Iris pigment epithelial cell (primary cell): Measurements from ENCODE around the gene SPG7.
A peak's percentile ranks its signal among the peaks of the same experiment; 100 is the strongest.
"Not testable (repeated sequence)": the region's sequence is repeated elsewhere in the genome, so short reads cannot be mapped to it uniquely, and the experiment has no call there.

Experiments
- DNase-seq: peaks from one replicate; pipeline ENCODE4 v3.0.0-alpha.2; 2011; ENCODE audit warnings: low read depth

SPG7 gene

GRCh38 chr16:89564476-89565255 is 56.5 kb downstream of the SPG7 start:
- DNase-seq = no peak

GRCh38 chr16:89565256-89565505 is 57.0 kb downstream of the SPG7 start:
- no peak for DNase-seq

- no peak for DNase-seq
Observed at GRCh38 chr16:89565506-89566372, 57.5 kb downstream of the SPG7 start.

- no peak for DNase-seq
Observed at GRCh38 chr16:89567656-89568594, 59.7 kb downstream of the SPG7 start.

- no peak for DNase-seq
Observed at GRCh38 chr16:89569506-89570341, 61.5 kb downstream of the SPG7 start.

- no peak for DNase-seq
Observed at GRCh38 chr16:89570342-89570923, 62.2 kb downstream of the SPG7 start.

- DNase-seq = not testable (repeated sequence)
Observed at GRCh38 chr16:89570983-89571598, 62.9 kb downstream of the SPG7 start.

GRCh38 chr16:89571636-89572035 is 63.4 kb downstream of the SPG7 start:
- no peak for DNase-seq

GRCh38 chr16:89572073-89572484 is 63.9 kb downstream of the SPG7 start:
- DNase-seq = no peak

GRCh38 chr16:89572485-89573205 is 64.4 kb downstream of the SPG7 start:
- no peak for DNase-seq

- no peak for DNase-seq
Observed at GRCh38 chr16:89573826-89574680, 65.8 kb downstream of the SPG7 start.

GRCh38 chr16:89574681-89575246 is 66.6 kb downstream of the SPG7 start:
- DNase-seq = peak; percentile 74

- no peak for DNase-seq
Observed at GRCh38 chr16:89575247-89576152, 67.3 kb downstream of the SPG7 start, which contains the start of gene CPNE7. Gene CPNE7, plus strand, starts transcription at chr16:89575758. Its CDS starts 140 bp downstream, at chr16:89575898.

GRCh38 chr16:89576153-89577054 is 68.2 kb downstream of the SPG7 start:
- DNase-seq = no peak

- no peak for DNase-seq
Observed at GRCh38 chr16:89577055-89577759, 69.0 kb downstream of the SPG7 start.

- DNase-seq = no peak
Observed at GRCh38 chr16:89579351-89579750, 71.1 kb downstream of the SPG7 start.
